Suprapubic skin (tissue), 4 donors: ENCODE measurements around the gene RPS6KA5. TPM values are rescaled to one million over a fixed set of nuclear protein-coding genes. Genes with fewer than 3 reads are reported as not detected.

Source experiments
- DNase-seq, 2 donors: peaks; one replicate each; pipeline ENCODE4 v3.0.0-alpha.2; 2019; ENCODE audit warnings: low spot score in 2 of 2
- H3K27ac ChIP-seq: fragments of 200-600 bp; sonication (generic); one replicate; pipeline ENCODE4 v1.5.1; 2019
- H3K27me3 ChIP-seq: fragments of 200-600 bp; sonication (generic); one replicate; pipeline ENCODE4 v1.5.1; 2019
- H3K36me3 ChIP-seq: fragments of 200-600 bp; sonication (generic); one replicate; pipeline ENCODE4 v1.5.1; 2019
- H3K4me1 ChIP-seq: fragments of 200-600 bp; sonication (generic); one replicate; pipeline ENCODE4 v1.5.1; 2019
- H3K4me3 ChIP-seq: fragments of 200-600 bp; sonication (generic); one replicate; pipeline ENCODE4 v1.5.1; 2019; ENCODE audit warnings: mild to moderate bottlenecking
- H3K9me3 ChIP-seq: fragments of 200-600 bp; sonication (generic); one replicate; pipeline ENCODE4 v1.5.1; 2019
- CTCF ChIP-seq, 2 donors: fragments of 200-600 bp in 1 of 2; fragments of 450-650 bp in 1 of 2; sonication (generic) in 1 of 2; IDR thresholded peaks; one replicate each; pipeline ENCODE4 v1.5.1; 2016 to 2019; ENCODE audit warnings: antibody characterized with exemption in 2 of 2, mild to moderate bottlenecking in 1 of 2, moderate library complexity in 1 of 2
- EP300 ChIP-seq: sonication (generic); formaldehyde crosslinking; IDR thresholded peaks from one replicate; pipeline ENCODE4 v1.6.1; 2017; ENCODE audit warnings: antibody characterized with exemption
- POLR2A ChIP-seq, 2 donors: fragments of 450-650 bp; IDR thresholded peaks; one replicate each; pipeline ENCODE4 v1.6.1; 2017; ENCODE audit warnings: antibody characterized with exemption in 2 of 2, mild to moderate bottlenecking in 2 of 2, moderate library complexity in 2 of 2
- POLR2AphosphoS5 ChIP-seq, 3 donors: sonication (generic); formaldehyde crosslinking; IDR thresholded peaks; one replicate each; pipeline ENCODE4 v1.6.1; 2017; ENCODE audit warnings: antibody characterized with exemption in 3 of 3
- WGBS: methylation state at CpG from one replicate; pipeline ENCODE4 v1.1.5; 2018; 5-methylcytosine and 5-hydroxymethylcytosine counted together
- total RNA-seq, 4 donors: library from RNA; depleted of rRNA; stranded (reverse); fragments of >200 nt; gene quantifications; one replicate each; pipeline ENCODE4 v1.1.0, GENCODE V29; 2016

Gene RPS6KA5
- total RNA-seq, 4 donors from 2014 or later: 6.4 to 14.2 (median 11.2) TPM

GRCh38 chr14:91058042-91058581 lies 2.3 kb downstream of the RPS6KA5 start:
- no peak overlapping the region for H3K27ac ChIP-seq
- no peak for DNase-seq
- H3K27me3 ChIP-seq: no peaks in the 10 kb centered on the region
- H3K9me3 ChIP-seq: no peaks in the 10 kb centered on the region
- no peak overlapping the region for H3K4me3 ChIP-seq
- WGBS: 36% methylated on average over 6 of the region's 6 CpGs
- H3K36me3 ChIP-seq: no peaks in the 10 kb centered on the region
- TF ChIP-seq CTCF (IDR thresholded peaks at IDR 0.05) (no peak), EP300 (no peak), POLR2A (IDR thresholded peaks at IDR 0.05) (no peak), POLR2AphosphoS5 (IDR thresholded peaks at IDR 0.05) (no peak)
- H3K4me1 ChIP-seq: peaks cover 28% of the 10 kb centered on the region

- H3K27me3 ChIP-seq: no peaks in the 10 kb centered on the region
- H3K36me3 ChIP-seq: no peaks in the 10 kb centered on the region
- no peak for DNase-seq
- H3K9me3 ChIP-seq: no peaks in the 10 kb centered on the region
- H3K4me3 ChIP-seq: no peak overlapping the region
- peaks cover 17% of the 10 kb centered on the region for H3K4me1 ChIP-seq
- WGBS: 89% methylated on average over 3 of the region's 3 CpGs
- TF ChIP-seq POLR2A (IDR thresholded peaks at IDR 0.05) (no peak), EP300 (no peak), POLR2AphosphoS5 (IDR thresholded peaks at IDR 0.05) (no peak), CTCF (IDR thresholded peaks at IDR 0.05) (no peak)
- no peak overlapping the region for H3K27ac ChIP-seq
Observed at GRCh38 chr14:91056361-91056760, 4.1 kb downstream of the RPS6KA5 start.

GRCh38 chr14:91055016-91055415 lies 5.4 kb downstream of the RPS6KA5 start:
- Histone ChIP-seq H3K4me1 (peaks cover 13% of the 10 kb centered on the region), H3K4me3 (no peak overlapping the region), H3K27ac (no peak overlapping the region), H3K36me3 (no peaks in the 10 kb centered on the region), H3K9me3 (no peaks in the 10 kb centered on the region), H3K27me3 (no peaks in the 10 kb centered on the region)
- no peak for DNase-seq
- TF ChIP-seq POLR2AphosphoS5 (IDR thresholded peaks at IDR 0.05): no peak
- no peak for TF ChIP-seq EP300
- TF ChIP-seq CTCF (IDR thresholded peaks at IDR 0.05): no peak
- TF ChIP-seq POLR2A (IDR thresholded peaks at IDR 0.05): no peak

- Histone ChIP-seq H3K9me3 (no peaks in the 10 kb centered on the region), H3K36me3 (no peaks in the 10 kb centered on the region), H3K4me1 (no peaks in the 10 kb centered on the region), H3K27ac (no peak overlapping the region), H3K4me3 (no peak overlapping the region), H3K27me3 (no peaks in the 10 kb centered on the region)
- no peak for TF ChIP-seq EP300
- no peak for TF ChIP-seq CTCF (IDR thresholded peaks at IDR 0.05)
- whole genome bisulfite sequencing: 100% methylated on average over 1 of the region's 1 CpG
- no peak for DNase-seq
Observed at GRCh38 chr14:91048676-91049075, 11.8 kb downstream of the RPS6KA5 start.

- Histone ChIP-seq H3K36me3 (no peaks in the 10 kb centered on the region), H3K4me3 (no peak overlapping the region), H3K4me1 (no peaks in the 10 kb centered on the region), H3K27ac (no peak overlapping the region), H3K9me3 (no peaks in the 10 kb centered on the region), H3K27me3 (no peaks in the 10 kb centered on the region)
- TF ChIP-seq EP300 (no peak), CTCF (IDR thresholded peaks at IDR 0.05) (no peak), POLR2AphosphoS5 (IDR thresholded peaks at IDR 0.05) (no peak), POLR2A (IDR thresholded peaks at IDR 0.05) (no peak)
- WGBS: 97% methylated on average over 2 of the region's 2 CpGs
- no peak for DNase-seq
Observed at GRCh38 chr14:91048265-91048664, 12.2 kb downstream of the RPS6KA5 start.
